GM23338 (cell line): Measurements from ENCODE around the gene MELTF. TPM values are rescaled to one million over a fixed set of nuclear protein-coding genes. Genes with fewer than 3 reads are reported as not detected.

ENCODE experiments used
- ATAC-seq: fragments of 200-7000 bp; cut with Tn5 transposase; 3 replicates; pipeline ENCODE4 v1.9.1; 2020
- DNase-seq: peaks from one replicate; pipeline ENCODE4 v3.0.0-alpha.2; 2015; ENCODE audit warnings: low spot score
- H2AFZ ChIP-seq: fragments of 200-600 bp; sonication (generic); 2 replicates; pipeline ENCODE4 v1.8.0; 2016; ENCODE audit warnings: antibody characterized with exemption, mild to moderate bottlenecking, moderate library complexity
- H3F3A ChIP-seq: fragments of 200-600 bp; sonication (generic); replicated peaks from 2 replicates; pipeline ENCODE4 v1.8.0; 2017; ENCODE audit warnings: antibody characterized with exemption, mixed run types, low read depth
- H3K27ac ChIP-seq: fragments of 200-600 bp; sonication (generic); 2 replicates; pipeline ENCODE4 v1.6.1; 2016; ENCODE audit warnings: low read depth
- H3K27me3 ChIP-seq: fragments of 200-600 bp; sonication (generic); 2 replicates; pipeline ENCODE4 v1.8.0; 2016; ENCODE audit warnings: mild to moderate bottlenecking, mixed run types, moderate library complexity; ENCODE audit not compliant: insufficient read depth
- H3K36me3 ChIP-seq: fragments of 200-600 bp; sonication (generic); 2 replicates; pipeline ENCODE4 v1.8.0; 2016; ENCODE audit warnings: mild to moderate bottlenecking; ENCODE audit not compliant: insufficient read depth
- H3K4me1 ChIP-seq: fragments of 200-600 bp; sonication (generic); 2 replicates; pipeline ENCODE4 v1.8.0; 2016; ENCODE audit warnings: mild to moderate bottlenecking, moderate library complexity; ENCODE audit not compliant: insufficient read depth
- H3K4me2 ChIP-seq: fragments of 200-600 bp; sonication (generic); 2 replicates; pipeline ENCODE4 v1.7.1; 2017; ENCODE audit warnings: mixed run types
- H3K4me3 ChIP-seq: fragments of 200-600 bp; sonication (generic); 2 replicates; pipeline ENCODE4 v1.6.1; 2016; ENCODE audit warnings: mixed run types
- H3K79me2 ChIP-seq: fragments of 200-600 bp; sonication (generic); replicated peaks from 2 replicates; pipeline ENCODE4 v1.8.0; 2017; ENCODE audit warnings: mild to moderate bottlenecking; ENCODE audit not compliant: insufficient read depth
- H3K9me2 ChIP-seq: fragments of 200-600 bp; sonication (generic); 2 replicates; pipeline ENCODE4 v1.8.0; 2017; ENCODE audit not compliant: insufficient read depth
- H4K20me1 ChIP-seq: fragments of 200-600 bp; sonication (generic); replicated peaks from 2 replicates; pipeline ENCODE4 v1.8.0; 2017; ENCODE audit warnings: mild to moderate bottlenecking; ENCODE audit not compliant: insufficient read depth
- H3K27ac Mint-ChIP-seq: 2 replicates; pipeline ENCODE4 v1.8.0; 2020; ENCODE audit warnings: inconsistent platforms, mild to moderate bottlenecking, moderate library complexity, mixed read lengths
- H3K27me3 Mint-ChIP-seq: 3 replicates; pipeline ENCODE4 v1.8.0; 2022; ENCODE audit warnings: low read depth, mild to moderate bottlenecking, moderate library complexity, mixed read lengths, inconsistent platforms; ENCODE audit not compliant: insufficient read depth, poor library complexity
- H3K36me3 Mint-ChIP-seq: 3 replicates; pipeline ENCODE4 v1.8.0; 2021; ENCODE audit warnings: low read depth, mild to moderate bottlenecking, inconsistent platforms, moderate library complexity, mixed read lengths
- H3K4me1 Mint-ChIP-seq: 3 replicates; pipeline ENCODE4 v1.8.0; 2020; ENCODE audit warnings: mild to moderate bottlenecking, inconsistent platforms, mixed read lengths
- H3K4me3 Mint-ChIP-seq: 3 replicates; pipeline ENCODE4 v1.8.0; 2021; ENCODE audit warnings: moderate library complexity, mild to moderate bottlenecking, inconsistent platforms, mixed read lengths
- H3K9me3 Mint-ChIP-seq: 3 replicates; pipeline ENCODE4 v1.8.0; 2020; ENCODE audit warnings: moderate library complexity, mild to moderate bottlenecking, inconsistent platforms, mixed read lengths
- EZH2 ChIP-seq: fragments of 200-600 bp; sonication (generic); IDR thresholded peaks from one replicate; pipeline ENCODE4 v1.8.0; 2017; ENCODE audit warnings: antibody characterized with exemption, mild to moderate bottlenecking, low read depth; ENCODE audit not compliant: unreplicated experiment
- EZH2phosphoT487 ChIP-seq: fragments of 200-600 bp; sonication (generic); IDR thresholded peaks from one replicate; pipeline ENCODE4 v1.8.1; 2018; ENCODE audit warnings: antibody characterized with exemption; ENCODE audit not compliant: unreplicated experiment
- JUNB ChIP-seq: IDR thresholded peaks from one replicate; pipeline ENCODE4 v1.6.1; 2016; ENCODE audit warnings: antibody characterized with exemption; ENCODE audit not compliant: unreplicated experiment
- NANOG ChIP-seq: IDR thresholded peaks from 2 replicates; pipeline ENCODE4 v1.6.1; 2016; ENCODE audit warnings: antibody characterized with exemption, borderline replicate concordance
- STAT1 ChIP-seq: IDR thresholded peaks from one replicate; pipeline ENCODE4 v1.6.1; 2016; ENCODE audit warnings: antibody characterized with exemption; ENCODE audit not compliant: unreplicated experiment
- ZNF331 ChIP-seq: fragments of 250-450 bp; sonication (Bioruptor Pico); IDR thresholded peaks from 2 replicates; pipeline ENCODE4 v1.5.0; 2020; ENCODE audit warnings: low read depth, mild to moderate bottlenecking, moderate library complexity
- polyA plus RNA-seq: library from polyadenylated mRNA; unstranded; fragments of >200 nt; fragmentation: Nextera tagmentation; extraction: Ambion mirVana; gene quantifications from 2 replicates; pipeline ENCODE4 v1.2.1, GENCODE V29; 2016
- total RNA-seq: library from RNA; depleted of rRNA; stranded (reverse); fragments of >200 nt; shearing (Covaris generic); gene quantifications from 2 replicates; pipeline ENCODE4 v1.2.3, GENCODE V29; 2014
- TF ChIP-seq, protein P1 (sequence below), 2 experiments: fragments of 200-600 bp in 1 of 2; sonication (generic) in 1 of 2; conservative IDR thresholded peaks; 2 replicates each; pipeline versions ENCODE4 v1.5.1 to v1.6.1; 2016 to 2017; ENCODE audit warnings: antibody characterized with exemption in 2 of 2, low read depth in 2 of 2, mild to moderate bottlenecking in 2 of 2, moderate library complexity in 1 of 2
- TF ChIP-seq, protein P2 (sequence below): fragments of 250-450 bp; sonication (Bioruptor Pico); IDR thresholded peaks from 2 replicates; pipeline ENCODE4 v1.5.0; 2020; ENCODE audit warnings: mild to moderate bottlenecking, moderate library complexity
- TF ChIP-seq, protein P3 (sequence below): IDR thresholded peaks from 2 replicates; pipeline ENCODE4 v1.6.1; 2016; ENCODE audit warnings: antibody characterized with exemption

The MELTF gene
- total and polyA plus RNA-seq, 2 experiments from 2014 or later = 1.4 to 5.2 TPM

DNA sequence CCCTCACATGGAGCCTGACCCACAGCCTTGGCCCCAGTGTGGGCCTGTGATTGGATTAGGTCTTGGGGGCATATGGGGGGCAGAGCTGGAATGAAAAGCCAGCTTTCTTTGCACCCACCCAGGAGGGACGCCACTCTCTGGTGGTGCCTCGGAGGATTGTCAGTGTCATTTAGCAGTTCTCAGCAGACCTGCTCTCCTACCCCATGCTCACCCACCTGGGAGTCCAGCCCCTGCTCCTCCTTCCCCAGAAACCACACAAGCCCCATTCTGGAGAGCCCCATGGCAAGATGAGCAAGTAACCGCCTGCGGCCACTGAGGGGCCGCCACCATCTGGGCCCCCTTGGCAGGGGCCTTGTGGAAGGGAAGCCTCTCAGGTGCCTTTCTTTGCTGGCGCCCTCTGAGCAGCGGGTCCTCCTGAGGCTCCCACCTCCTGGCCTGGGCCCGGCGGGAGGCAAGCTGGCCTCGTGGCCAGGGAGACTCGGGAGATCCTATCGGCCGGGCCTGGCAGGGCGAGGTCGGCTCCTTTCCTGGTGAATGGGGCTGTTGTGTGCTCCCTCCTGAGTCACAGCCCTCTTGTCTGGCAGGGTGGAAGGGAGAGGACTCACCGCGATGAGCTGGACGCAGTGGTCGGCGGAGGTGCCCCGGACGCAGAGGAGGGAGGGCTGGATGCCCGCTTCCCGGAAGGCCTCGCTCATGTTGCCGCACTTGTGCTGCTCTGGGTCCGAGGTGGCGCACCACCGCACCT is 2.3 kb downstream of the MELTF start (continued):
- TF ChIP-seq, protein P1, sequence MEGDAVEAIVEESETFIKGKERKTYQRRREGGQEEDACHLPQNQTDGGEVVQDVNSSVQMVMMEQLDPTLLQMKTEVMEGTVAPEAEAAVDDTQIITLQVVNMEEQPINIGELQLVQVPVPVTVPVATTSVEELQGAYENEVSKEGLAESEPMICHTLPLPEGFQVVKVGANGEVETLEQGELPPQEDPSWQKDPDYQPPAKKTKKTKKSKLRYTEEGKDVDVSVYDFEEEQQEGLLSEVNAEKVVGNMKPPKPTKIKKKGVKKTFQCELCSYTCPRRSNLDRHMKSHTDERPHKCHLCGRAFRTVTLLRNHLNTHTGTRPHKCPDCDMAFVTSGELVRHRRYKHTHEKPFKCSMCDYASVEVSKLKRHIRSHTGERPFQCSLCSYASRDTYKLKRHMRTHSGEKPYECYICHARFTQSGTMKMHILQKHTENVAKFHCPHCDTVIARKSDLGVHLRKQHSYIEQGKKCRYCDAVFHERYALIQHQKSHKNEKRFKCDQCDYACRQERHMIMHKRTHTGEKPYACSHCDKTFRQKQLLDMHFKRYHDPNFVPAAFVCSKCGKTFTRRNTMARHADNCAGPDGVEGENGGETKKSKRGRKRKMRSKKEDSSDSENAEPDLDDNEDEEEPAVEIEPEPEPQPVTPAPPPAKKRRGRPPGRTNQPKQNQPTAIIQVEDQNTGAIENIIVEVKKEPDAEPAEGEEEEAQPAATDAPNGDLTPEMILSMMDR (conservative IDR thresholded peaks at IDR 0.05; ENCODE audit: low read depth in 2 of 2) = no peak
- TF ChIP-seq JUNB = no peak

DNA sequence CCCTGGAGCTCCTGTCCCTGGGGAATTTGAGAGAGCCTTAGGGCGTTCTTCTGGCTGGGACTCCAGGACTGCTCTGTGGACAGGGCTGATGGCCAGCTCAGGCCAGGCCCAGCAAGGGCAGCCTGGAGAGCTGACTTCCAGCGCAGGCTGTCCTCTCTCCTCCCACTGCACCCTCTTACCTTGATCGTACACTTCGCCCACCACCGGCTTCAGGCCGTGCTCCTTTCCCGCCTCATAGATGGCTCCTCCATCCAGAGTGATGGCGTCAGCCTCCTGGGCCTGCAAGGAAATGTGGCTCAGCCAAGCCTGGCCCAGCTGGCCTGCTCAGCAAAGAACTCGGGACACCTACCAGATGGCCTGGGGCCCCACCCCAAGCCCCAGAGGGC is 3.1 kb downstream of the MELTF start:
- H2AFZ ChIP-seq = no peak overlapping the region
- no peak overlapping the region for H3K4me3 ChIP-seq
- no peaks in the 10 kb centered on the region for H3K79me2 ChIP-seq
- H3K36me3 ChIP-seq = no peaks in the 10 kb centered on the region
- H3F3A ChIP-seq = no peaks in the 10 kb centered on the region
- Mint-ChIP-seq H3K4me1 (peaks cover 34% of the 10 kb centered on the region), H3K27ac (no peak overlapping the region), H3K9me3 (no peaks in the 10 kb centered on the region; the same call in 2 of the 3 replicates), H3K27me3 (peaks cover 40% of the 10 kb centered on the region), H3K36me3 (no peaks in the 10 kb centered on the region), H3K4me3 (no peak overlapping the region)
- no peaks in the 10 kb centered on the region for H3K9me2 ChIP-seq
- H4K20me1 ChIP-seq = no peaks in the 10 kb centered on the region
- DNase-seq (no peak), ATAC-seq (no peak)
- TF ChIP-seq EZH2 (no peak), ZNF331 (CRISPR knock-in tag) (no peak), NANOG (no peak), STAT1 (no peak), EZH2phosphoT487 (no peak)
- TF ChIP-seq, protein P2, sequence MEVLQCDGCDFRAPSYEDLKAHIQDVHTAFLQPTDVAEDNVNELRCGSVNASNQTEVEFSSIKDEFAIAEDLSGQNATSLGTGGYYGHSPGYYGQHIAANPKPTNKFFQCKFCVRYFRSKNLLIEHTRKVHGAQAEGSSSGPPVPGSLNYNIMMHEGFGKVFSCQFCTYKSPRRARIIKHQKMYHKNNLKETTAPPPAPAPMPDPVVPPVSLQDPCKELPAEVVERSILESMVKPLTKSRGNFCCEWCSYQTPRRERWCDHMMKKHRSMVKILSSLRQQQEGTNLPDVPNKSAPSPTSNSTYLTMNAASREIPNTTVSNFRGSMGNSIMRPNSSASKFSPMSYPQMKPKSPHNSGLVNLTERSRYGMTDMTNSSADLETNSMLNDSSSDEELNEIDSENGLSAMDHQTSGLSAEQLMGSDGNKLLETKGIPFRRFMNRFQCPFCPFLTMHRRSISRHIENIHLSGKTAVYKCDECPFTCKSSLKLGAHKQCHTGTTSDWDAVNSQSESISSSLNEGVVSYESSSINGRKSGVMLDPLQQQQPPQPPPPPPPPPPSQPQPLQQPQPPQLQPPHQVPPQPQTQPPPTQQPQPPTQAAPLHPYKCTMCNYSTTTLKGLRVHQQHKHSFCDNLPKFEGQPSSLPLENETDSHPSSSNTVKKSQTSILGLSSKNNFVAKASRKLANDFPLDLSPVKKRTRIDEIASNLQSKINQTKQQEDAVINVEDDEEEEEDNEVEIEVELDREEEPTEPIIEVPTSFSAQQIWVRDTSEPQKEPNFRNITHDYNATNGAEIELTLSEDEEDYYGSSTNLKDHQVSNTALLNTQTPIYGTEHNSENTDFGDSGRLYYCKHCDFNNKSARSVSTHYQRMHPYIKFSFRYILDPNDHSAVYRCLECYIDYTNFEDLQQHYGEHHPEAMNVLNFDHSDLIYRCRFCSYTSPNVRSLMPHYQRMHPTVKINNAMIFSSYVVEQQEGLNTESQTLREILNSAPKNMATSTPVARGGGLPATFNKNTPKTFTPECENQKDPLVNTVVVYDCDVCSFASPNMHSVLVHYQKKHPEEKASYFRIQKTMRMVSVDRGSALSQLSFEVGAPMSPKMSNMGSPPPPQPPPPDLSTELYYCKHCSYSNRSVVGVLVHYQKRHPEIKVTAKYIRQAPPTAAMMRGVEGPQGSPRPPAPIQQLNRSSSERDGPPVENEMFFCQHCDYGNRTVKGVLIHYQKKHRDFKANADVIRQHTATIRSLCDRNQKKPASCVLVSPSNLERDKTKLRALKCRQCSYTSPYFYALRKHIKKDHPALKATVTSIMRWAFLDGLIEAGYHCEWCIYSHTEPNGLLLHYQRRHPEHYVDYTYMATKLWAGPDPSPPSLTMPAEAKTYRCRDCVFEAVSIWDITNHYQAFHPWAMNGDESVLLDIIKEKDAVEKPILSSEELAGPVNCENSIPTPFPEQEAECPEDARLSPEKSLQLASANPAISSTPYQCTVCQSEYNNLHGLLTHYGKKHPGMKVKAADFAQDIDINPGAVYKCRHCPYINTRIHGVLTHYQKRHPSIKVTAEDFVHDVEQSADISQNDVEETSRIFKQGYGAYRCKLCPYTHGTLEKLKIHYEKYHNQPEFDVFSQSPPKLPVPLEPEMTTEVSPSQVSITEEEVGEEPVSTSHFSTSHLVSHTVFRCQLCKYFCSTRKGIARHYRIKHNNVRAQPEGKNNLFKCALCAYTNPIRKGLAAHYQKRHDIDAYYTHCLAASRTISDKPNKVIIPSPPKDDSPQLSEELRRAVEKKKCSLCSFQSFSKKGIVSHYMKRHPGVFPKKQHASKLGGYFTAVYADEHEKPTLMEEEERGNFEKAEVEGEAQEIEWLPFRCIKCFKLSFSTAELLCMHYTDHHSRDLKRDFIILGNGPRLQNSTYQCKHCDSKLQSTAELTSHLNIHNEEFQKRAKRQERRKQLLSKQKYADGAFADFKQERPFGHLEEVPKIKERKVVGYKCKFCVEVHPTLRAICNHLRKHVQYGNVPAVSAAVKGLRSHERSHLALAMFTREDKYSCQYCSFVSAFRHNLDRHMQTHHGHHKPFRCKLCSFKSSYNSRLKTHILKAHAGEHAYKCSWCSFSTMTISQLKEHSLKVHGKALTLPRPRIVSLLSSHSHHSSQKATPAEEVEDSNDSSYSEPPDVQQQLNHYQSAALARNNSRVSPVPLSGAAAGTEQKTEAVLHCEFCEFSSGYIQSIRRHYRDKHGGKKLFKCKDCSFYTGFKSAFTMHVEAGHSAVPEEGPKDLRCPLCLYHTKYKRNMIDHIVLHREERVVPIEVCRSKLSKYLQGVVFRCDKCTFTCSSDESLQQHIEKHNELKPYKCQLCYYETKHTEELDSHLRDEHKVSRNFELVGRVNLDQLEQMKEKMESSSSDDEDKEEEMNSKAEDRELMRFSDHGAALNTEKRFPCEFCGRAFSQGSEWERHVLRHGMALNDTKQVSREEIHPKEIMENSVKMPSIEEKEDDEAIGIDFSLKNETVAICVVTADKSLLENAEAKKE = no peak
- TF ChIP-seq, protein P3, sequence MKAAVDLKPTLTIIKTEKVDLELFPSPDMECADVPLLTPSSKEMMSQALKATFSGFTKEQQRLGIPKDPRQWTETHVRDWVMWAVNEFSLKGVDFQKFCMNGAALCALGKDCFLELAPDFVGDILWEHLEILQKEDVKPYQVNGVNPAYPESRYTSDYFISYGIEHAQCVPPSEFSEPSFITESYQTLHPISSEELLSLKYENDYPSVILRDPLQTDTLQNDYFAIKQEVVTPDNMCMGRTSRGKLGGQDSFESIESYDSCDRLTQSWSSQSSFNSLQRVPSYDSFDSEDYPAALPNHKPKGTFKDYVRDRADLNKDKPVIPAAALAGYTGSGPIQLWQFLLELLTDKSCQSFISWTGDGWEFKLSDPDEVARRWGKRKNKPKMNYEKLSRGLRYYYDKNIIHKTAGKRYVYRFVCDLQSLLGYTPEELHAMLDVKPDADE = no peak
- no peak overlapping the region for H3K4me2 ChIP-seq
- peaks cover 24% of the 10 kb centered on the region for H3K27me3 ChIP-seq
- H3K27ac ChIP-seq = no peak overlapping the region
- peaks cover 8% of the 10 kb centered on the region; the same call in 1 of the 2 replicates for H3K4me1 ChIP-seq
